Measurements from ENCODE around the gene DUOX2. TPM values are rescaled to one million over a fixed set of nuclear protein-coding genes. Genes with fewer than 3 reads are reported as not detected.
A peak's percentile ranks its signal among the peaks of the same experiment; 100 is the strongest.
"Not testable (repeated sequence)": the region's sequence is repeated elsewhere in the genome, so short reads cannot be mapped to it uniquely, and the experiment has no call there.

Gene DUOX2
- total RNA-seq, 2 donors from 2014 or later: 0.08 to 0.11 TPM

GRCh38 chr15:45088801-45089711 lies 24.9 kb downstream of the DUOX2 start:
- TF ChIP-seq CTCF (IDR thresholded peaks at IDR 0.05): no peak
- Histone ChIP-seq H3K9me3 (no peaks in the 10 kb centered on the region), H3K27me3 (no peaks in the 10 kb centered on the region), H3K27ac (no peak overlapping the region), H3K36me3 (no peaks in the 10 kb centered on the region), H3K4me3 (no peak overlapping the region), H3K4me1 (no peaks in the 10 kb centered on the region)
- DNase-seq (ENCODE audit: low spot score): no peak

- H3K4me3 ChIP-seq: no peak overlapping the region
- no peak overlapping the region for H3K27ac ChIP-seq
- H3K36me3 ChIP-seq: no peaks in the 10 kb centered on the region
- no peak for DNase-seq (ENCODE audit: low spot score)
- no peaks in the 10 kb centered on the region for H3K4me1 ChIP-seq
- TF ChIP-seq CTCF (IDR thresholded peaks at IDR 0.05): no peak
- no peaks in the 10 kb centered on the region for H3K27me3 ChIP-seq
- no peaks in the 10 kb centered on the region for H3K9me3 ChIP-seq
These were observed 26.5 kb downstream of the DUOX2 start for GRCh38 chr15:45087513-45087912.

GRCh38 chr15:45084163-45084562 lies 29.8 kb downstream of the DUOX2 start:
- TF ChIP-seq CTCF (IDR thresholded peaks at IDR 0.05): no peak
- no peaks in the 10 kb centered on the region for H3K9me3 ChIP-seq
- no peak overlapping the region for H3K27ac ChIP-seq
- DNase-seq (ENCODE audit: low spot score): no peak
- H3K4me3 ChIP-seq: no peak overlapping the region
- no peaks in the 10 kb centered on the region for H3K27me3 ChIP-seq
- H3K36me3 ChIP-seq: no peaks in the 10 kb centered on the region
- peaks cover 0 to 17% of the 10 kb centered on the region in 2 donors for H3K4me1 ChIP-seq

GRCh38 chr15:45083223-45083622 lies 30.7 kb downstream of the DUOX2 start:
- Histone ChIP-seq H3K27ac (no peak overlapping the region), H3K27me3 (no peaks in the 10 kb centered on the region), H3K4me3 (no peak overlapping the region), H3K4me1 (peaks cover 0 to 21% of the 10 kb centered on the region in 2 donors), H3K9me3 (no peaks in the 10 kb centered on the region), H3K36me3 (no peaks in the 10 kb centered on the region)
- no peak for DNase-seq (ENCODE audit: low spot score)
- no peak for TF ChIP-seq CTCF (IDR thresholded peaks at IDR 0.05)

GRCh38 chr15:45082412-45082811 lies 31.6 kb downstream of the DUOX2 start:
- DNase-seq (ENCODE audit: low spot score); H3K27ac ChIP-seq; H3K9me3 ChIP-seq; H3K27me3 ChIP-seq; H3K36me3 ChIP-seq; H3K4me3 ChIP-seq: not testable (repeated sequence)
- peaks cover 0 to 29% of the 10 kb centered on the region in 2 donors for H3K4me1 ChIP-seq

GRCh38 chr15:45080593-45080992 lies 33.4 kb downstream of the DUOX2 start:
- H3K27ac ChIP-seq: peak overlapping the region; percentile 20 to 44

GRCh38 chr15:45079628-45080246 lies 34.2 kb downstream of the DUOX2 start:
- Histone ChIP-seq H3K4me1 (peaks cover 0 to 31% of the 10 kb centered on the region in 2 donors), H3K27ac (peak overlapping the region; percentile 16 to 44)
- H3K27me3 ChIP-seq; H3K4me3 ChIP-seq; DNase-seq (ENCODE audit: low spot score); H3K36me3 ChIP-seq; H3K9me3 ChIP-seq: not testable (repeated sequence)

More at GRCh38 chr15:45080593-45080992, 33.4 kb downstream of the DUOX2 start:
- not testable (repeated sequence) for H3K4me3 ChIP-seq; H3K9me3 ChIP-seq; H3K27me3 ChIP-seq; H3K36me3 ChIP-seq; DNase-seq (ENCODE audit: low spot score)
- peaks cover 0 to 31% of the 10 kb centered on the region in 2 donors for H3K4me1 ChIP-seq

GRCh38 chr15:45079201-45079600 lies 34.8 kb downstream of the DUOX2 start:
- Histone ChIP-seq H3K4me1 (peaks cover 0 to 31% of the 10 kb centered on the region in 2 donors), H3K27ac (peak overlapping the region; percentile 16 to 44)
- H3K4me3 ChIP-seq; H3K36me3 ChIP-seq; H3K27me3 ChIP-seq; H3K9me3 ChIP-seq; DNase-seq (ENCODE audit: low spot score): not testable (repeated sequence)

- DNase-seq (ENCODE audit: low spot score); H3K4me3 ChIP-seq; H3K36me3 ChIP-seq; H3K27me3 ChIP-seq; H3K9me3 ChIP-seq: not testable (repeated sequence)
- Histone ChIP-seq H3K27ac (peak overlapping the region in 1 of 2 donors; percentile 52), H3K4me1 (peaks cover 0 to 31% of the 10 kb centered on the region in 2 donors)
These were observed 36.6 kb downstream of the DUOX2 start for GRCh38 chr15:45077391-45077790.
